GM21515 (cell line): ENCODE measurements around the gene SPAG8.

Experiments used
- ATAC-seq: cut with Tn5 transposase; IDR thresholded peaks from one replicate; pipeline ENCODE4 v1.9.1; 2021; ENCODE audit not compliant: unreplicated experiment

The SPAG8 gene

GRCh38 chr9:35781066-35781465 lies 31.0 kb downstream of the SPAG8 start:
- ATAC-seq: no peak

- no peak for ATAC-seq
Measured at GRCh38 chr9:35778496-35778895, 33.6 kb downstream of the SPAG8 start.

- no peak for ATAC-seq
Measured at GRCh38 chr9:35776018-35776417, 36.0 kb downstream of the SPAG8 start.

GRCh38 chr9:35774907-35775635 lies 37.0 kb downstream of the SPAG8 start:
- ATAC-seq: no peak

- no peak for ATAC-seq
Measured at GRCh38 chr9:35771943-35772342, 40.1 kb downstream of the SPAG8 start.

- ATAC-seq: no peak
Measured at GRCh38 chr9:35771534-35771933, 40.5 kb downstream of the SPAG8 start.

GRCh38 chr9:35771075-35771433 lies 41.0 kb downstream of the SPAG8 start:
- no peak for ATAC-seq

GRCh38 chr9:35769763-35770162 lies 42.3 kb downstream of the SPAG8 start:
- ATAC-seq: no peak

GRCh38 chr9:35767458-35767857 lies 44.6 kb downstream of the SPAG8 start:
- no peak for ATAC-seq

GRCh38 chr9:35766997-35767396 lies 45.1 kb downstream of the SPAG8 start:
- no peak for ATAC-seq

GRCh38 chr9:35763803-35764202 lies 48.3 kb downstream of the SPAG8 start:
- no peak for ATAC-seq

- no peak for ATAC-seq
Measured at GRCh38 chr9:35763181-35763580, 48.9 kb downstream of the SPAG8 start.

- no peak for ATAC-seq
Measured at GRCh38 chr9:35760651-35761050, 51.4 kb downstream of the SPAG8 start.

GRCh38 chr9:35759795-35760194 lies 52.3 kb downstream of the SPAG8 start:
- ATAC-seq: no peak
